Thoracic aorta (tissue), 2 donors: ENCODE results near the gene CALML3. TPM values are rescaled to one million over a fixed set of nuclear protein-coding genes. Genes with fewer than 3 reads are reported as not detected.

Experiments
- ATAC-seq: fragments of 150-250 bp; one replicate; pipeline ENCODE4 v1.8.0; 2017; ENCODE audit warnings: low read depth; ENCODE audit not compliant: insufficient number of reproducible peaks, low FRiP score
- DNase-seq: peaks from one replicate; pipeline ENCODE4 v3.0.0-alpha.2; 2020; ENCODE audit warnings: low spot score
- H3K27ac ChIP-seq, 2 donors: fragments of 200-600 bp; sonication (generic); 1 replicate in 1 of 2; 2 replicates in 1 of 2; pipeline ENCODE4 v1.5.1; 2016; ENCODE audit warnings: mild to moderate bottlenecking in 2 of 2, moderate library complexity in 2 of 2
- H3K27me3 ChIP-seq: fragments of 200-600 bp; sonication (generic); replicated peaks from 2 replicates; pipeline ENCODE4 v1.6.0; 2016; ENCODE audit warnings: mild to moderate bottlenecking; ENCODE audit not compliant: insufficient read depth
- H3K36me3 ChIP-seq: fragments of 200-600 bp; sonication (generic); one replicate; pipeline ENCODE4 v1.5.1; 2016
- H3K4me1 ChIP-seq, 2 donors: fragments of 200-600 bp; sonication (generic); 1 replicate in 1 of 2; 2 replicates in 1 of 2; pipeline versions ENCODE4 v1.5.1 to v1.6.0; 2016; ENCODE audit warnings: low read depth in 2 of 2, mild to moderate bottlenecking in 1 of 2; ENCODE audit not compliant: control insufficient read depth in 1 of 2
- H3K4me3 ChIP-seq: fragments of 200-600 bp; sonication (generic); 2 replicates; pipeline ENCODE4 v1.5.1; 2016; ENCODE audit warnings: mild to moderate bottlenecking
- H3K9me3 ChIP-seq: fragments of 200-600 bp; sonication (generic); 2 replicates; pipeline ENCODE4 v1.5.1; 2016
- total RNA-seq, 2 donors: library from RNA; depleted of rRNA; stranded (reverse); fragments of >200 nt; gene quantifications; one replicate each; pipeline versions ENCODE4 v1.1.0 to v1.2.3, GENCODE V29; 2016
- TF ChIP-seq, protein P1 (sequence below): fragments of 200-600 bp; sonication (generic); IDR thresholded peaks from one replicate; pipeline ENCODE4 v1.5.1; 2019; ENCODE audit warnings: antibody characterized with exemption

CALML3 gene
- total RNA-seq, 2 donors from 2014 or later: not detected

GRCh38 chr10:5519054-5519453 is 5.7 kb upstream of the CALML3 start:
- DNase-seq (no peak), ATAC-seq (no peak)
- Histone ChIP-seq H3K4me3 (no peak overlapping the region), H3K27me3 (no peaks in the 10 kb centered on the region), H3K36me3 (no peaks in the 10 kb centered on the region), H3K27ac (no peak overlapping the region), H3K4me1 (no peaks in the 10 kb centered on the region), H3K9me3 (no peaks in the 10 kb centered on the region)
- TF ChIP-seq, protein P1, sequence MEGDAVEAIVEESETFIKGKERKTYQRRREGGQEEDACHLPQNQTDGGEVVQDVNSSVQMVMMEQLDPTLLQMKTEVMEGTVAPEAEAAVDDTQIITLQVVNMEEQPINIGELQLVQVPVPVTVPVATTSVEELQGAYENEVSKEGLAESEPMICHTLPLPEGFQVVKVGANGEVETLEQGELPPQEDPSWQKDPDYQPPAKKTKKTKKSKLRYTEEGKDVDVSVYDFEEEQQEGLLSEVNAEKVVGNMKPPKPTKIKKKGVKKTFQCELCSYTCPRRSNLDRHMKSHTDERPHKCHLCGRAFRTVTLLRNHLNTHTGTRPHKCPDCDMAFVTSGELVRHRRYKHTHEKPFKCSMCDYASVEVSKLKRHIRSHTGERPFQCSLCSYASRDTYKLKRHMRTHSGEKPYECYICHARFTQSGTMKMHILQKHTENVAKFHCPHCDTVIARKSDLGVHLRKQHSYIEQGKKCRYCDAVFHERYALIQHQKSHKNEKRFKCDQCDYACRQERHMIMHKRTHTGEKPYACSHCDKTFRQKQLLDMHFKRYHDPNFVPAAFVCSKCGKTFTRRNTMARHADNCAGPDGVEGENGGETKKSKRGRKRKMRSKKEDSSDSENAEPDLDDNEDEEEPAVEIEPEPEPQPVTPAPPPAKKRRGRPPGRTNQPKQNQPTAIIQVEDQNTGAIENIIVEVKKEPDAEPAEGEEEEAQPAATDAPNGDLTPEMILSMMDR: no peak

DNA sequence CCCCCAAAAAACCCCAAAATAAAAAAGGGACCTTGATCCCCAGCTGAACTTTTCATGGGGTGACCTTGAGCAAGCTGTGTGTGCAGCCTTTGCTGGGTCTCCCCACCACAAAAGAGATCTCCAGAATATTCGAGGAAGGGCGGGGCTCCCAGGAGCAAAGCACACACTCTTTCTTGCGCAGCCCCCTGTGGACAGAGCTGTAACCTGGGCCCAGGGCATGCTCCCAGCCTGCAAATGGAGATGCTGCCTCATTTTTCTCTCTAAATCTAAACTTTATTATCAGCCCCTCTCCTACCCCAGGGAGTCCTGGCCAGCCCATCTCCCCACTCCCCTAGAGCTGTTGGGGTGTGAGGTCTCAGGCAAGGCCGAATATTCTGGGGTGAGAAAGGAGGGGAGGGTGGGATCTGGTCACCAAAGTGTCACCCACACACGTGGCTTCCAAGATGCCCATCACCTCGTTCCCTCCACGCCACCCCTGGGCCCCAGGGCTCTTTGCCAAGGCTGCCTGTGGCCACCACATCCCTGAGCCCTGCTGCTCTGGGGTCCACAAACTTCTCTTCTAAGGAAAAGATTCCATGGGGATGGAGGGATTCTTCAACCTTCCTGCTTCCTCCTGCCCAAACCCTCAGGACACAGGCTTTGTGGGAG is 1.7 kb upstream of the CALML3 start:
- TF ChIP-seq, protein P1: no peak
- Histone ChIP-seq H3K27me3 (no peaks in the 10 kb centered on the region), H3K4me1 (no peaks in the 10 kb centered on the region), H3K36me3 (no peaks in the 10 kb centered on the region), H3K27ac (no peak overlapping the region), H3K9me3 (no peaks in the 10 kb centered on the region), H3K4me3 (no peak overlapping the region)
- ATAC-seq (no peak), DNase-seq (no peak)

DNA sequence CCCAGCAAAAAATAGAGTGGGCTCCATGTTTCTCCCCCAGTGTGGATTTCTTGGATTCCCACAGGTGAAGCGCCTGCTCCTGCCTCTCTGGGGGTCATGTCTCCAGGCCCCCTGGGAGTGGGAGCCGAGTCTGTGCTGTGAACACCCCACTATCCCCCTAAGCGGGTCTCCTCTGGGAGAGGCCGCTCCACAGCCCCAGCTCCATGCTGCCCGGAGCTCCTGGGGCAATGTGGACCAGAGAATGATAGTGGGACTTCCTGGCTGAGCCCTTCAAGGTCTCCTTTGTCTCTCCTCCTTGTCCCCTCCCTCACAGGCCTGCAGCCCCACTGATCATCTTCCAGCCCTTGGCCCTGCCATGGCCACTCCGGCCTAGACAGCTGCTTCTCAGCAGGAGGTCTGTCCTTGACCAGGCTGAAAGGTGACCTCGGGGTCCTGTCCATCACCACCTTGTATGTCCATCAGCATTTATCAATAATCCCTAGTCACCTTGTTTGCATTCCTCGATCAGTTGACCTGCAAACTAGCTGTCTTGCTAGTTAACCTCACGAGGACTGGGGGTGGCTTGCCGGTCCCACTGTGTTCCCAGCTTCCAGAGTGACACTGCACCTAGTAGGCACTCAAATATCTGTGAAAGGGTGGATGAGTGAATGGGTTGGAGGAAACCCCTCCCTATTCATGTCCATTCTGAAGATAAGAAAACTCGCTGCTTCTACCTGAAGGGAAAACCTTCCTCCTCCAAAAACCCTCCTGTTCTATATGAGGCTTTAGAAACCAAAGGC is 776 bp upstream of the CALML3 start:
- Histone ChIP-seq H3K4me3 (no peak overlapping the region), H3K36me3 (no peaks in the 10 kb centered on the region), H3K27ac (no peak overlapping the region), H3K27me3 (no peaks in the 10 kb centered on the region), H3K9me3 (no peaks in the 10 kb centered on the region), H3K4me1 (peaks cover under 1 to 5% of the 10 kb centered on the region in 2 donors)
- no peak for ATAC-seq
- TF ChIP-seq, protein P1: no peak
- no peak for DNase-seq

- no peaks in the 10 kb centered on the region for H3K36me3 ChIP-seq
- H3K27me3 ChIP-seq: no peaks in the 10 kb centered on the region
- DNase-seq: no peak
- TF ChIP-seq, protein P1: no peak
- no peak for ATAC-seq
- H3K9me3 ChIP-seq: no peaks in the 10 kb centered on the region
- no peak overlapping the region for H3K27ac ChIP-seq
- no peak overlapping the region for H3K4me3 ChIP-seq
- H3K4me1 ChIP-seq: peaks cover 10 to 22% of the 10 kb centered on the region in 2 donors
Measured at GRCh38 chr10:5525561-5526341, 990 bp downstream of the CALML3 start.
